ENCODE data around the gene PDE1A.
"Not testable (repeated sequence)": the region's sequence is repeated elsewhere in the genome, so short reads cannot be mapped to it uniquely, and the experiment has no call there.

DNA sequence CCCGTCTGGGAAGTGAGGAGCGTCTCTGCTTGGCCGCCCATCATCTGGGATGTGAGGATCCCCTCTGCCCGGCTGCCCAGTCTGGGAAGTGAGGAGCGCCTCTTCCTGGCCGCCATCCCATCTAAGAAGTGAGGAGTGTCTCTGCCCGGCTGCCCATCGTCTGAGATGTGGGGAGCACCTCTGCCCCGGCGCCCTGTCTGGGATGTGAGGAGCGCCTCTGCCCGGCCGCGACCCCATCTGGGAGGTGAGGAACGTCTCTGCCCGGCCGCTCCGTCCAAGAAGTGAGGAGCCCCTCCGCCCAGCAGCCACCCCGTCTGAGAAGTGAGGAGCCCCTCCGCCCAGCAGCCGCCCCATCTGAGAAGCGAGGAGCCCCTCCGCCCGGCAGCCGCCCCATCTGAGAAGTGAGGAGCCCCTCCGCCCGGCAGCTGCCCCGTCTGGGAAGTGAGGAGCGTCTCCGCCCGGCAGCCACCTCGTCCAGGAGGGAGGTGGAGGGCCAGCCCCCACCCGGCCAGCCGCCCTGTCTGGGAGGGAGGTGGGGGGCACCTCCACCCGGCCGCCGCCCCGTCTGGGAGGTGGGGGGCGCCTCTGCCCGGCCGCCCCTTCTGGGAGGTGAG, 40.5 kb downstream of the PDE1A start:
- TF ChIP-seq, protein P1, sequence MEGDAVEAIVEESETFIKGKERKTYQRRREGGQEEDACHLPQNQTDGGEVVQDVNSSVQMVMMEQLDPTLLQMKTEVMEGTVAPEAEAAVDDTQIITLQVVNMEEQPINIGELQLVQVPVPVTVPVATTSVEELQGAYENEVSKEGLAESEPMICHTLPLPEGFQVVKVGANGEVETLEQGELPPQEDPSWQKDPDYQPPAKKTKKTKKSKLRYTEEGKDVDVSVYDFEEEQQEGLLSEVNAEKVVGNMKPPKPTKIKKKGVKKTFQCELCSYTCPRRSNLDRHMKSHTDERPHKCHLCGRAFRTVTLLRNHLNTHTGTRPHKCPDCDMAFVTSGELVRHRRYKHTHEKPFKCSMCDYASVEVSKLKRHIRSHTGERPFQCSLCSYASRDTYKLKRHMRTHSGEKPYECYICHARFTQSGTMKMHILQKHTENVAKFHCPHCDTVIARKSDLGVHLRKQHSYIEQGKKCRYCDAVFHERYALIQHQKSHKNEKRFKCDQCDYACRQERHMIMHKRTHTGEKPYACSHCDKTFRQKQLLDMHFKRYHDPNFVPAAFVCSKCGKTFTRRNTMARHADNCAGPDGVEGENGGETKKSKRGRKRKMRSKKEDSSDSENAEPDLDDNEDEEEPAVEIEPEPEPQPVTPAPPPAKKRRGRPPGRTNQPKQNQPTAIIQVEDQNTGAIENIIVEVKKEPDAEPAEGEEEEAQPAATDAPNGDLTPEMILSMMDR (IDR thresholded peaks at IDR 0.05): not testable (repeated sequence)
- not testable (repeated sequence) for TF ChIP-seq POLR2A (IDR thresholded peaks at IDR 0.05)
